ENCODE data around the gene PTPN14.
A peak's percentile ranks its signal among the peaks of the same experiment; 100 is the strongest.

The PTPN14 gene

GRCh38 chr1:214319938-214320337 lies 231.5 kb downstream of the PTPN14 start:
- no peak for ATAC-seq
- TF ChIP-seq RARB (CRISPR knock-in tag; IDR thresholded peaks at IDR 0.05) (no peak), ZNF565 (CRISPR knock-in tag; conservative IDR thresholded peaks at IDR 0.05; ENCODE audit: low read depth) (no peak), ARNTL (CRISPR knock-in tag; IDR thresholded peaks at IDR 0.05; ENCODE audit: borderline replicate concordance, low read depth) (no peak), BACH2 (CRISPR knock-in tag; IDR thresholded peaks at IDR 0.05; ENCODE audit: borderline replicate concordance) (no peak), ZNF70 (CRISPR knock-in tag; IDR thresholded peaks at IDR 0.05) (peak; percentile 80)
- TF ChIP-seq, protein P1, sequence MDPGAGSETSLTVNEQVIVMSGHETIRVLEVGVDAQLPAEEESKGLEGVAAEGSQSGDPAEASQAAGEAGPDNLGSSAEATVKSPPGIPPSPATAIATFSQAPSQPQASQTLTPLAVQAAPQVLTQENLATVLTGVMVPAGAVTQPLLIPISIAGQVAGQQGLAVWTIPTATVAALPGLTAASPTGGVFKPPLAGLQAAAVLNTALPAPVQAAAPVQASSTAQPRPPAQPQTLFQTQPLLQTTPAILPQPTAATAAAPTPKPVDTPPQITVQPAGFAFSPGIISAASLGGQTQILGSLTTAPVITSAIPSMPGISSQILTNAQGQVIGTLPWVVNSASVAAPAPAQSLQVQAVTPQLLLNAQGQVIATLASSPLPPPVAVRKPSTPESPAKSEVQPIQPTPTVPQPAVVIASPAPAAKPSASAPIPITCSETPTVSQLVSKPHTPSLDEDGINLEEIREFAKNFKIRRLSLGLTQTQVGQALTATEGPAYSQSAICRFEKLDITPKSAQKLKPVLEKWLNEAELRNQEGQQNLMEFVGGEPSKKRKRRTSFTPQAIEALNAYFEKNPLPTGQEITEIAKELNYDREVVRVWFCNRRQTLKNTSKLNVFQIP (CRISPR knock-in tag; IDR thresholded peaks at IDR 0.05; ENCODE audit: borderline replicate concordance, low read depth) = no peak

DNA sequence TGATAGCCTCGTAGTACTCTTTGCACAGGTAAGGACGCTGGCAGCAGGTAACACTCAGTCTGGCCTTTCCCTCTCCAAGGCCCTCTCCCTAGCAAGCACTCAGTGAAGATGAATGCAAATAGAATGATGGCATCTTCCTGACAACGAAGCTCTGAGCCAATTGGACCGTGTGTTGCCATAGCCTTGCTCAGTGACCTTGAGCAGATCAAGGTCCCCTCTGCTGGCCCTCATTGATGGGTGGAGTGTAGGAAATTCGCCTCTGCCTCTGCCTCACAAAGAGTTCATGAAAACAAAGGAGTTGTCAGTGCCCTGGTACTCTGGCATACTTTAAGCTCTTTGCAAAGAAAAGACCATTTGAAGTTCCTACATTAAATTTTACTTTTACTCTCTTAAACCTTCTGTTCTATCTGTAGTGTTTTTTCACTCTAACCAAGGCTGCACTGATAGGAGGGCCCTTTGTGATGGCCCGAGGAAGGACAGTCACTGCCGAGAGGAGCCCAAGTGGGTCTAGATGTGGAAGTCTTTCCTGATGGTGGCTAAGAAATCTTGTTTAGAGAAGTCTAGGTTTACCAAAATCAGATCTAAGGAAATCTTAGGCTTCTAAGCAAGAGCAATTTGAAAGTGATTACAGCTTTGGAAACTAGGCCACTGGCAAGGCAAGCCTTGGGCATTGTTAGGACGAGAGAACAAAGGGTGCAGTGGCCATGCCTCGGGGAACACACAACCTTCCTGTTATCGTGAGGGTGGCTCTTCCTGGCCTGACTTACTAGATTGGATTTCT lies 232.3 kb downstream of the PTPN14 start:
- no peak for ATAC-seq
- TF ChIP-seq, protein P2, sequence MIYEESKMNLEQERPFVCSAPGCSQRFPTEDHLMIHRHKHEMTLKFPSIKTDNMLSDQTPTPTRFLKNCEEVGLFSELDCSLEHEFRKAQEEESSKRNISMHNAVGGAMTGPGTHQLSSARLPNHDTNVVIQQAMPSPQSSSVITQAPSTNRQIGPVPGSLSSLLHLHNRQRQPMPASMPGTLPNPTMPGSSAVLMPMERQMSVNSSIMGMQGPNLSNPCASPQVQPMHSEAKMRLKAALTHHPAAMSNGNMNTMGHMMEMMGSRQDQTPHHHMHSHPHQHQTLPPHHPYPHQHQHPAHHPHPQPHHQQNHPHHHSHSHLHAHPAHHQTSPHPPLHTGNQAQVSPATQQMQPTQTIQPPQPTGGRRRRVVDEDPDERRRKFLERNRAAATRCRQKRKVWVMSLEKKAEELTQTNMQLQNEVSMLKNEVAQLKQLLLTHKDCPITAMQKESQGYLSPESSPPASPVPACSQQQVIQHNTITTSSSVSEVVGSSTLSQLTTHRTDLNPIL (CRISPR knock-in tag; IDR thresholded peaks at IDR 0.05; ENCODE audit: low read depth) = no peak
- TF ChIP-seq, protein P3, sequence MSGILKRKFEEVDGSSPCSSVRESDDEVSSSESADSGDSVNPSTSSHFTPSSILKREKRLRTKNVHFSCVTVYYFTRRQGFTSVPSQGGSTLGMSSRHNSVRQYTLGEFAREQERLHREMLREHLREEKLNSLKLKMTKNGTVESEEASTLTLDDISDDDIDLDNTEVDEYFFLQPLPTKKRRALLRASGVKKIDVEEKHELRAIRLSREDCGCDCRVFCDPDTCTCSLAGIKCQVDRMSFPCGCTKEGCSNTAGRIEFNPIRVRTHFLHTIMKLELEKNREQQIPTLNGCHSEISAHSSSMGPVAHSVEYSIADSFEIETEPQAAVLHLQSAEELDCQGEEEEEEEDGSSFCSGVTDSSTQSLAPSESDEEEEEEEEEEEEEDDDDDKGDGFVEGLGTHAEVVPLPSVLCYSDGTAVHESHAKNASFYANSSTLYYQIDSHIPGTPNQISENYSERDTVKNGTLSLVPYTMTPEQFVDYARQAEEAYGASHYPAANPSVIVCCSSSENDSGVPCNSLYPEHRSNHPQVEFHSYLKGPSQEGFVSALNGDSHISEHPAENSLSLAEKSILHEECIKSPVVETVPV (CRISPR knock-in tag; IDR thresholded peaks at IDR 0.05) = no peak
- TF ChIP-seq ZNF565 (CRISPR knock-in tag; conservative IDR thresholded peaks at IDR 0.05; ENCODE audit: low read depth) = no peak
- no peak for TF ChIP-seq TSHZ2 (CRISPR knock-in tag; IDR thresholded peaks at IDR 0.05)
- no peak for TF ChIP-seq ISL1 (CRISPR knock-in tag; IDR thresholded peaks at IDR 0.05)
- TF ChIP-seq ZNF70 (CRISPR knock-in tag; IDR thresholded peaks at IDR 0.05) = no peak
- no peak for TF ChIP-seq RARB (CRISPR knock-in tag; IDR thresholded peaks at IDR 0.05)
- TF ChIP-seq PPARA (CRISPR knock-in tag; IDR thresholded peaks at IDR 0.05; ENCODE audit: borderline replicate concordance) = no peak

GRCh38 chr1:214318356-214318755 lies 233.0 kb downstream of the PTPN14 start:
- TF ChIP-seq, protein P4, sequence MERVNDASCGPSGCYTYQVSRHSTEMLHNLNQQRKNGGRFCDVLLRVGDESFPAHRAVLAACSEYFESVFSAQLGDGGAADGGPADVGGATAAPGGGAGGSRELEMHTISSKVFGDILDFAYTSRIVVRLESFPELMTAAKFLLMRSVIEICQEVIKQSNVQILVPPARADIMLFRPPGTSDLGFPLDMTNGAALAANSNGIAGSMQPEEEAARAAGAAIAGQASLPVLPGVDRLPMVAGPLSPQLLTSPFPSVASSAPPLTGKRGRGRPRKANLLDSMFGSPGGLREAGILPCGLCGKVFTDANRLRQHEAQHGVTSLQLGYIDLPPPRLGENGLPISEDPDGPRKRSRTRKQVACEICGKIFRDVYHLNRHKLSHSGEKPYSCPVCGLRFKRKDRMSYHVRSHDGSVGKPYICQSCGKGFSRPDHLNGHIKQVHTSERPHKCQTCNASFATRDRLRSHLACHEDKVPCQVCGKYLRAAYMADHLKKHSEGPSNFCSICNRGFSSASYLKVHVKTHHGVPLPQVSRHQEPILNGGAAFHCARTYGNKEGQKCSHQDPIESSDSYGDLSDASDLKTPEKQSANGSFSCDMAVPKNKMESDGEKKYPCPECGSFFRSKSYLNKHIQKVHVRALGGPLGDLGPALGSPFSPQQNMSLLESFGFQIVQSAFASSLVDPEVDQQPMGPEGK (CRISPR knock-in tag; IDR thresholded peaks at IDR 0.05; ENCODE audit: borderline replicate concordance) = no peak
- no peak for TF ChIP-seq ZNF8 (CRISPR knock-in tag; IDR thresholded peaks at IDR 0.05)
- no peak for TF ChIP-seq GLIS3 (CRISPR knock-in tag; IDR thresholded peaks at IDR 0.05)
- TF ChIP-seq ZNF565 (CRISPR knock-in tag; conservative IDR thresholded peaks at IDR 0.05; ENCODE audit: low read depth) = no peak
- no peak for TF ChIP-seq OSR1 (CRISPR knock-in tag; IDR thresholded peaks at IDR 0.05)
- no peak for TF ChIP-seq RARB (CRISPR knock-in tag; IDR thresholded peaks at IDR 0.05)
- TF ChIP-seq SNAI2 (CRISPR knock-in tag; IDR thresholded peaks at IDR 0.05) = no peak
- TF ChIP-seq, protein P2 (CRISPR knock-in tag; IDR thresholded peaks at IDR 0.05; ENCODE audit: low read depth) = no peak
- TF ChIP-seq ISL1 (CRISPR knock-in tag; IDR thresholded peaks at IDR 0.05) = no peak
- TF ChIP-seq BACH2 (CRISPR knock-in tag; IDR thresholded peaks at IDR 0.05; ENCODE audit: borderline replicate concordance) = no peak
- no peak for TF ChIP-seq ZC3H10 (CRISPR knock-in tag; IDR thresholded peaks at IDR 0.05)
- ATAC-seq = no peak

All from SK-N-SH treated with all-trans-retinoic acid at 6 μM for 48 hours (cell line).